ENCODE data around the gene CNTN4.

DNA sequence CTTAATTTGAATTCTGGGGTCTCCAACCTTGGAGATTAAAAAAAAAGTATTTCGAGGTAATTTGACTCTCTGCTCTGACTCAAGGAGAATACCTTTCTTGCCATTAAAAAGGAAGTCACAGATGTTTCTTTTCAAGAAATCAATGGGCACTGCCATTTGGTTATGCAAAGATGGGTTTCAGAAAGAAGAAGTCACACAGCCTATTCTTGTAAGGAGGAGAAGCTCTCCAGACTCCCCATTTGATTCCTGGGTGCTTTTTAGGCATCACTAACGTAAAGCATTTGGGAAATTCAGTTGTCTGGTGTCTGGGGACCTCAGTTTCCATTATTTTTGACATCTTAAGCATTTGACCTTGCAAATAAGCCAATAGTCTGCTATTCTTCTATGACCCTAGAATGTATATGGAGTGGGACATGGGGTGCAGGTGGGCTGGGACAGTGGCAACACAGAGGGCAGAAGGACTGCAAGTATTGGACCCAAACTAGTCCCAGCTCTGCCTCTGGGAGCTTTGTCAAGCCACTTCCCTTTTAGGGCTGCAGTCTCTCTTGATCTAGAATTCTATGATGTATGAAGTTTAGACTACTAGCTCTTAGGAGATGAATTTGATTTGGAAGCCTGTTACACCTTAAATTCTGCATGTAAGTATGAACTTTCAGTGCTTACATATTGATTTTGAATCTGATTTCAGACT lies 983.7 kb downstream of the CNTN4 start:
- TF ChIP-seq, protein P1, sequence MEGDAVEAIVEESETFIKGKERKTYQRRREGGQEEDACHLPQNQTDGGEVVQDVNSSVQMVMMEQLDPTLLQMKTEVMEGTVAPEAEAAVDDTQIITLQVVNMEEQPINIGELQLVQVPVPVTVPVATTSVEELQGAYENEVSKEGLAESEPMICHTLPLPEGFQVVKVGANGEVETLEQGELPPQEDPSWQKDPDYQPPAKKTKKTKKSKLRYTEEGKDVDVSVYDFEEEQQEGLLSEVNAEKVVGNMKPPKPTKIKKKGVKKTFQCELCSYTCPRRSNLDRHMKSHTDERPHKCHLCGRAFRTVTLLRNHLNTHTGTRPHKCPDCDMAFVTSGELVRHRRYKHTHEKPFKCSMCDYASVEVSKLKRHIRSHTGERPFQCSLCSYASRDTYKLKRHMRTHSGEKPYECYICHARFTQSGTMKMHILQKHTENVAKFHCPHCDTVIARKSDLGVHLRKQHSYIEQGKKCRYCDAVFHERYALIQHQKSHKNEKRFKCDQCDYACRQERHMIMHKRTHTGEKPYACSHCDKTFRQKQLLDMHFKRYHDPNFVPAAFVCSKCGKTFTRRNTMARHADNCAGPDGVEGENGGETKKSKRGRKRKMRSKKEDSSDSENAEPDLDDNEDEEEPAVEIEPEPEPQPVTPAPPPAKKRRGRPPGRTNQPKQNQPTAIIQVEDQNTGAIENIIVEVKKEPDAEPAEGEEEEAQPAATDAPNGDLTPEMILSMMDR (IDR thresholded peaks at IDR 0.05; ENCODE audit: insufficient read depth, low read length): no peak
- TF ChIP-seq POLR2AphosphoS5 (IDR thresholded peaks at IDR 0.05; ENCODE audit: low read depth): no peak
- TF ChIP-seq GABPA (IDR thresholded peaks at IDR 0.05; ENCODE audit: low read depth): no peak
- peak; percentile 62; the same call in 1 of the 2 replicates for TF ChIP-seq SPI1 (IDR thresholded peaks at IDR 0.05; ENCODE audit: borderline replicate concordance, low read depth)
- TF ChIP-seq, protein P2, sequence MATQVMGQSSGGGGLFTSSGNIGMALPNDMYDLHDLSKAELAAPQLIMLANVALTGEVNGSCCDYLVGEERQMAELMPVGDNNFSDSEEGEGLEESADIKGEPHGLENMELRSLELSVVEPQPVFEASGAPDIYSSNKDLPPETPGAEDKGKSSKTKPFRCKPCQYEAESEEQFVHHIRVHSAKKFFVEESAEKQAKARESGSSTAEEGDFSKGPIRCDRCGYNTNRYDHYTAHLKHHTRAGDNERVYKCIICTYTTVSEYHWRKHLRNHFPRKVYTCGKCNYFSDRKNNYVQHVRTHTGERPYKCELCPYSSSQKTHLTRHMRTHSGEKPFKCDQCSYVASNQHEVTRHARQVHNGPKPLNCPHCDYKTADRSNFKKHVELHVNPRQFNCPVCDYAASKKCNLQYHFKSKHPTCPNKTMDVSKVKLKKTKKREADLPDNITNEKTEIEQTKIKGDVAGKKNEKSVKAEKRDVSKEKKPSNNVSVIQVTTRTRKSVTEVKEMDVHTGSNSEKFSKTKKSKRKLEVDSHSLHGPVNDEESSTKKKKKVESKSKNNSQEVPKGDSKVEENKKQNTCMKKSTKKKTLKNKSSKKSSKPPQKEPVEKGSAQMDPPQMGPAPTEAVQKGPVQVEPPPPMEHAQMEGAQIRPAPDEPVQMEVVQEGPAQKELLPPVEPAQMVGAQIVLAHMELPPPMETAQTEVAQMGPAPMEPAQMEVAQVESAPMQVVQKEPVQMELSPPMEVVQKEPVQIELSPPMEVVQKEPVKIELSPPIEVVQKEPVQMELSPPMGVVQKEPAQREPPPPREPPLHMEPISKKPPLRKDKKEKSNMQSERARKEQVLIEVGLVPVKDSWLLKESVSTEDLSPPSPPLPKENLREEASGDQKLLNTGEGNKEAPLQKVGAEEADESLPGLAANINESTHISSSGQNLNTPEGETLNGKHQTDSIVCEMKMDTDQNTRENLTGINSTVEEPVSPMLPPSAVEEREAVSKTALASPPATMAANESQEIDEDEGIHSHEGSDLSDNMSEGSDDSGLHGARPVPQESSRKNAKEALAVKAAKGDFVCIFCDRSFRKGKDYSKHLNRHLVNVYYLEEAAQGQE (IDR thresholded peaks at IDR 0.05; ENCODE audit: insufficient replicate concordance, low read depth): no peak
